Spleen (tissue), 11 donors: Measurements from ENCODE around the gene KNG1. TPM values are rescaled to one million over a fixed set of nuclear protein-coding genes. Genes with fewer than 3 reads are reported as not detected.
"Not testable (repeated sequence)": the region's sequence is repeated elsewhere in the genome, so short reads cannot be mapped to it uniquely, and the experiment has no call there.

ENCODE experiments used
- DNase-seq: peaks from one replicate; pipeline ENCODE4 v3.0.0-alpha.2; 2020
- H3K27ac ChIP-seq, 8 donors: fragments of 200-600 bp; sonication (generic) in 7 of 8; 1 replicate in 4 of 8; 2 replicates in 4 of 8; pipeline versions ENCODE4 v1.5.0 to v1.8.0; 2016 to 2021; ENCODE audit warnings: inconsistent platforms in 4 of 8, mild to moderate bottlenecking in 4 of 8, moderate library complexity in 1 of 8
- H3K27me3 ChIP-seq, 7 donors: fragments of 200-600 bp; sonication (generic) in 6 of 7; replicated peaks in 1 of 7; 1 replicate in 4 of 7; 2 replicates in 3 of 7; pipeline versions ENCODE4 v1.5.0 to v1.8.0; 2016 to 2021; ENCODE audit warnings: inconsistent platforms in 3 of 7, mild to moderate bottlenecking in 1 of 7
- H3K36me3 ChIP-seq, 6 donors: fragments of 200-600 bp; sonication (generic) in 5 of 6; 1 replicate in 4 of 6; 2 replicates in 2 of 6; pipeline versions ENCODE4 v1.5.0 to v1.8.0; 2016 to 2021; ENCODE audit warnings: inconsistent platforms in 2 of 6
- H3K4me1 ChIP-seq, 6 donors: fragments of 200-600 bp; sonication (generic) in 5 of 6; 1 replicate in 3 of 6; 2 replicates in 3 of 6; pipeline versions ENCODE4 v1.5.0 to v1.8.0; 2016 to 2021; ENCODE audit warnings: inconsistent platforms in 3 of 6
- H3K4me3 ChIP-seq, 8 donors: fragments of 200-600 bp; sonication (generic) in 7 of 8; 1 replicate in 4 of 8; 2 replicates in 4 of 8; pipeline versions ENCODE4 v1.5.0 to v1.8.0; 2016 to 2021; ENCODE audit warnings: inconsistent platforms in 4 of 8, mild to moderate bottlenecking in 4 of 8, moderate library complexity in 2 of 8
- H3K9me3 ChIP-seq, 8 donors: fragments of 200-600 bp; sonication (generic) in 7 of 8; 1 replicate in 4 of 8; 2 replicates in 4 of 8; pipeline versions ENCODE4 v1.5.0 to v1.8.0; 2016 to 2021; ENCODE audit warnings: inconsistent platforms in 4 of 8
- CTCF ChIP-seq, 11 experiments: fragments of 200-600 bp in 7 of 11; fragments of 450-650 bp in 4 of 11; sonication (generic) in 4 of 11; IDR thresholded peaks in 8 of 11; conservative IDR thresholded peaks in 3 of 11; 1 replicate in 7 of 11; 2 replicates in 4 of 11; pipeline versions ENCODE4 v1.4.0 to v1.8.0; 2016 to 2021; ENCODE audit warnings: antibody characterized with exemption in 11 of 11, inconsistent platforms in 4 of 11, mild to moderate bottlenecking in 1 of 11
- POLR2A ChIP-seq, 3 donors: fragments of 450-650 bp; IDR thresholded peaks; one replicate each; pipeline ENCODE4 v1.5.1; 2017; ENCODE audit warnings: antibody characterized with exemption in 3 of 3, mild to moderate bottlenecking in 1 of 3
- POLR2AphosphoS5 ChIP-seq, 3 donors: sonication (generic); formaldehyde crosslinking; IDR thresholded peaks; one replicate each; pipeline ENCODE4 v1.5.1; 2017; ENCODE audit warnings: antibody characterized with exemption in 3 of 3
- WGBS, 5 donors: extraction: QIAGEN DNeasy Blood & Tissue Kit in 3 of 5; methylation state at CpG; one replicate each; pipeline versions ENCODE4 v1.1.5 to v1.1.7; 2013 to 2018; 5-methylcytosine and 5-hydroxymethylcytosine counted together
- intact Hi-C: fragments of 100-400 bp; cut with DNase I; formaldehyde crosslinking; loops from one replicate; pipeline ENCODE4 v1.15.0; 2023; ENCODE audit warnings: low total_unique reads
- polyA plus RNA-seq, 3 donors: library from polyadenylated mRNA; stranded (reverse); fragments of 200-250 nt; gene quantifications; one replicate each; pipeline ENCODE4 v1.2.1, GENCODE V29; 2013
- total RNA-seq, 7 donors: library from RNA; depleted of rRNA in 3 of 7; stranded (reverse); fragments of >200 nt in 3 of 7; fragmentation: NEBNext Ultra II Directional in 4 of 7; extraction: Animal tissue kit (Norgen Biotek cat#: 25700) in 4 of 7; gene quantifications; one replicate each; pipeline versions ENCODE4 v1.1.0 to v1.2.1, GENCODE V29; 2016 to 2021
- donor health status: healthy with polysubstance abuse.
- donor health status: DM: no; HTN: no; CAD: no; lungs with moderate emphysema.
- donor health status: DM: no; HTN: no; CAD: no.
- donor health status: Bipolar disorder and iron deficiency.
- donor health status: healthy.
- donor health status: DM: no; HTN: no; CAD: no.
- donor health status: DM: yes; HTN: yes; CAD: no.

KNG1 gene
- total and polyA plus RNA-seq, 10 donors: 0.36 TPM; not detected in 9

DNA sequence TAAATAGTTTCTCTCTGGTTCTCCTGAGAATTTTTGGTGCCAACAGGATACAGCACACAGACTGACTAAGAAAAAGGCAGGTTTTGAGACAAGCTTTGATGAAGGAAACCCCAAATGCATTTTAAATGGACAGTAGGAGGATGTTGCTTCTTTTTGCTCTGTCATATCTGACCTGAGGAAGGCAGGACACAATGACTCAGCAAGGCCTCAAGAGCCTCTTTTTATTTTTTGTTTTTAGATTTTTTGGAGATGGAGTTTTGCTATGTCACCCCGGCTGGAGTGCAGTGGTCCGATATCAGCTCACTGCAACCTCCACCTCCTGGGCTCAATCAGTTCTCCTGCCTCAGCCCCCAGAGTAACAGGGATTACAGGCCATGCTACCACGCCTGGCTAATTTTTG lies 16.9 kb upstream of the KNG1 start:
- Histone ChIP-seq H3K36me3 (no peaks in the 10 kb centered on the region), H3K4me3 (no peak overlapping the region), H3K4me1 (no peaks in the 10 kb centered on the region), H3K9me3 (no peaks in the 10 kb centered on the region), H3K27me3 (peaks cover 0 to 7% (median 0%) of the 10 kb centered on the region in 7 donors), H3K27ac (no peak overlapping the region)
- DNase-seq: no peak
- intact Hi-C loops: no loop called here
- 69 to 94% (median 77%) methylated on average over 3 of the region's 3 CpGs for WGBS, 5 donors
- TF ChIP-seq CTCF (IDR thresholded peaks at IDR 0.05 in 8 of 11, conservative IDR thresholded peaks at IDR 0.05 in 3 of 11) (no peak), POLR2AphosphoS5 (IDR thresholded peaks at IDR 0.05) (no peak), POLR2A (IDR thresholded peaks at IDR 0.05) (no peak)

DNA sequence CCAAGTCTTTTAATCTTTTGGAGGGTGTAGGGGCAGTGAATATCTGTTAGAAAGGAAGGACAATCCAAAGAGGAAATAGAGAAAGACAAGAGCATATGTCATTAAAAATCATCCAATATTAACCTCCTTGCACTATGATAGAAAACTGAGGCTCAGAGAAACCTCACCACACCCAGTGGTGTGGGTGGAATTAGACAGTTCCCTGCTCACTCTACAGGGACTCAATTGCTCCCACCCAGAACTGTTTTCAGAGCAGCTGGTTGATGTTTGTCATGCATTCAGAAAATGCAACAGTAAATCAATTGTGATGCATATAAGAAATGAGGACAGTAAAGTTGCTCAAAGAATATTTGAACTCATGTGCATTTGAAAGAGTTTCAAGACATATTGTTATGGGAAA lies 14.7 kb upstream of the KNG1 start:
- H3K27ac ChIP-seq, H3K9me3 ChIP-seq, H3K4me3 ChIP-seq, DNase-seq, H3K4me1 ChIP-seq, intact Hi-C loops, H3K36me3 ChIP-seq: not testable (repeated sequence)
- peaks cover 0 to 20% (median 0%) of the 10 kb centered on the region in 7 donors for H3K27me3 ChIP-seq

DNA sequence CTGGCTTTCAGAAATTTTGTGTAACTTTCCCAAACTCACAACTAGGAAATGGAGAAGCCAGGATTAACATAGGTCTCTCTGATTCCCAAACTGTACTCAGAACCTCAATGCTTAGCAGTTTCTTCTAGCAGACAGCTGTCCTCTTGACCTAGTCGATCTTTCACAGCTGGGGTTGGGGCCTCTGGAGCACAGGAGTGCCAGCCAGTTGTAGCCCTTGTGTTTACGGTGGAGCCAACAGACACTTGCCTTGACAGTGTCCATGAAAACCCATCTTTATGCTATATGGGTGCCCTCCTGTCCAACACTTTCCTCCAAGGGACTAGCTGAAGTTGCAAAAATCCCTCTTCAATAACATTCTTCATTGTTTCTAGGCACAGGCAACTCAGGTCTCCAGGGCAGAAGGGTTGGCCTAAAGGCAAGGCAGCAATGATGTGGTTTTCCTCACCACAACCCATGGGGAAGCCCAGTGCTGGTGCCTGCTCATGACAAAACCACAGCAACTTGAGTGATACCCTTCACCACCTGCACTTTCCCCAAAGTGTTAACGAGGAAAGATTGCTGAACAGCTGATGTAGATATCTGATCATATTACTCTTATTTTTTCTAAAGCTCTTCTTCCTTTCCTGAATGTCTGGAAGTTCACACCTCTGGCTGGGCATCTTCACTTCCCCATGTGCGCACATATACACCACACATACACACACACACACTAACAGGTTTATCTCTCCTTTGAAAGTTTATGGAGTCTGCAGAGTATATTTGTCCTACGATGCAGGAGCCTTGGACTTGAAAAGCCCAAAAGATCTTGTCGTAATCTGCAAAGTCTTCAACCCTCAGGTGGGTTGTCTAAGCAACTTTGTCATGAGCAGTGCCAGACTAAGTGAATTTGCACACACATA lies 11.0 kb upstream of the KNG1 start:
- H3K36me3 ChIP-seq: no peaks in the 10 kb centered on the region
- no peak overlapping the region for H3K27ac ChIP-seq
- DNase-seq: no peak
- WGBS, 5 donors: 52 to 64% (median 56%) methylated on average over 6 of the region's 6 CpGs
- TF ChIP-seq POLR2AphosphoS5 (IDR thresholded peaks at IDR 0.05) (no peak), POLR2A (IDR thresholded peaks at IDR 0.05) (no peak)
- H3K9me3 ChIP-seq: no peaks in the 10 kb centered on the region
- intact Hi-C loops: no loop called here
- peaks cover 0 to 23% (median 0%) of the 10 kb centered on the region in 7 donors for H3K27me3 ChIP-seq
- H3K4me1 ChIP-seq: no peaks in the 10 kb centered on the region
- no peak overlapping the region for H3K4me3 ChIP-seq

DNA sequence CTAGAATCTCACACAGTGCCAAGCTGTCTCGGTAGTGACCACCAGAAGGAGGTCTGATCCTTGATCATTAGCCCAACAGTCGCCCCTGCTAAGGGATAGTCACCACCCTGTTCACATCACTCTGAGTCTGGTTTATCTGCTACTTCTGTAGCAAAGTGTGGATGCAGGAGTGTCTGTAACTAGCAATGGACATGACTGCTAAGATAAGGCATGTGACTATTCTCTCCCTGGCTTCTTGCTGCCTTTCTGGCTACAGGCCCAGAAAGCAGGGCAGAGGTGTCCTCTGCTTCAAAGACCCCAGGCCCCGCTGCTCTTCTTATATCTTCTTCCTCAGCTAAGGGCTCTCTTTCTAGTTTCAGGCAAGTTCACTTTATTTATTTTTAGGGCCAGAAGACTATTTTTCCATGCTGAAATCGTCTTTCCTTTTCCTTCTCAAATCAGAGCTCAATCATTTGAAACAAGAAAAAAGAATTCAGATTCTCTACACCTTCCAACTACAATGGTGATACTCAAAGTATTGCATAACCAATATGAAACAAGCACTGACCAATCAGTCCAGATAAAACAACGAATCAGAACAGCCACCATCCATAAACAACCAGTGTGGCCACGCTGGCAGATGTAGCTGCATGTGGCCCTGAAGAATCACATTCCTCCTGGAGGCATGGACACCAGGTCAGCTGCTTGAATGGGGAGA lies 8.0 kb upstream of the KNG1 start:
- intact Hi-C loops: no loop called here
- 65 to 82% (median 76%) methylated on average over 6 of the region's 6 CpGs for WGBS, 5 donors
- no peak for DNase-seq

GRCh38 chr3:186710694-186711093 lies 6.5 kb upstream of the KNG1 start:
- H3K36me3 ChIP-seq, H3K4me1 ChIP-seq, H3K27ac ChIP-seq, H3K4me3 ChIP-seq, intact Hi-C loops, H3K9me3 ChIP-seq, DNase-seq: not testable (repeated sequence)
- WGBS, 5 donors: 82 to 87% (median 84%) methylated on average over 4 of the region's 4 CpGs
- H3K27me3 ChIP-seq: peaks cover 0 to 16% (median 0%) of the 10 kb centered on the region in 7 donors

More for the DNA sequence above, 8.0 kb upstream of the KNG1 start:
- no peaks in the 10 kb centered on the region for H3K9me3 ChIP-seq
- TF ChIP-seq POLR2A (IDR thresholded peaks at IDR 0.05) (no peak), POLR2AphosphoS5 (IDR thresholded peaks at IDR 0.05) (no peak), CTCF (IDR thresholded peaks at IDR 0.05 in 8 of 11, conservative IDR thresholded peaks at IDR 0.05 in 3 of 11) (no peak)
- no peaks in the 10 kb centered on the region for H3K4me1 ChIP-seq
- no peak overlapping the region for H3K27ac ChIP-seq
- H3K4me3 ChIP-seq: no peak overlapping the region
- no peaks in the 10 kb centered on the region for H3K36me3 ChIP-seq
- peaks cover 0 to 16% (median 0%) of the 10 kb centered on the region in 7 donors for H3K27me3 ChIP-seq
